HEK293 (cell line): ENCODE results near the gene RSPRY1.
"Not testable (repeated sequence)": the region's sequence is repeated elsewhere in the genome, so short reads cannot be mapped to it uniquely, and the experiment has no call there.

Source experiments
- CTCF ChIA-PET: fragments of 350-600 bp; formaldehyde crosslinking; extraction: SDS; loops from one replicate; lab custom pipeline; 2021; ENCODE audit warnings: antibody characterized with exemption; lab: Yijun Ruan, JAX
- POLR2A ChIA-PET: fragments of 300-600 bp; formaldehyde crosslinking; extraction: SDS; loops from one replicate; lab custom pipeline; 2020; ENCODE audit warnings: antibody characterized with exemption, inconsistent platforms; lab: Yijun Ruan, JAX
- H3K27ac ChIP-seq: fragments of 200-500 bp; sonication (Bioruptor generic); 2 replicates; pipeline ENCODE4 v1.5.1; 2014; ENCODE audit warnings: low read depth, low read length, control low read depth, inconsistent platforms; ENCODE audit errors: extremely low read depth
- H3K36me3 ChIP-seq, 2 experiments: fragments of 200-500 bp in 1 of 2; sonication (Bioruptor generic) in 1 of 2; 1 replicate in 1 of 2; 2 replicates in 1 of 2; pipeline ENCODE4 v1.5.1; 2014 to 2017; ENCODE audit warnings: inconsistent platforms in 2 of 2, low read length in 2 of 2; ENCODE audit not compliant: control insufficient read depth in 2 of 2, insufficient read depth in 1 of 2
- H3K4me1 ChIP-seq: fragments of 200-500 bp; sonication (Bioruptor generic); 2 replicates; pipeline ENCODE4 v1.5.1; 2014; ENCODE audit warnings: mild to moderate bottlenecking, low read length, inconsistent platforms; ENCODE audit not compliant: control insufficient read depth, insufficient read depth
- H3K4me3 ChIP-seq: 2 replicates; pipeline ENCODE4 v1.5.1; 2011; ENCODE audit warnings: low read depth, mild to moderate bottlenecking, control low read depth, low read length, moderate library complexity
- H3K9me3 ChIP-seq: fragments of 200-500 bp; sonication (Bioruptor generic); 2 replicates; pipeline ENCODE4 v1.5.1; 2014; ENCODE audit warnings: low read depth, low read length, inconsistent platforms; ENCODE audit not compliant: control insufficient read depth, insufficient read depth
- TRIM28 ChIP-seq: IDR thresholded peaks from 2 replicates; pipeline ENCODE4 v1.6.1; 2011; ENCODE audit warnings: low read length, control low read depth, borderline replicate concordance
- ZBTB17 ChIP-seq: fragments of 450-650 bp; formaldehyde crosslinking; IDR thresholded peaks from 2 replicates; pipeline ENCODE4 v1.5.1; 2016; ENCODE audit warnings: missing biosample characterization, missing genetic modification characterization
- ZBTB48 ChIP-seq: fragments of 450-650 bp; formaldehyde crosslinking; IDR thresholded peaks from 2 replicates; pipeline ENCODE4 v1.5.1; 2016; ENCODE audit warnings: missing biosample characterization, missing genetic modification characterization
- ZEB2 ChIP-seq: fragments of 450-650 bp; formaldehyde crosslinking; IDR thresholded peaks from 2 replicates; pipeline ENCODE4 v1.5.1; 2016; ENCODE audit warnings: missing biosample characterization, missing genetic modification characterization
- ZIC2 ChIP-seq: fragments of 450-650 bp; formaldehyde crosslinking; IDR thresholded peaks from 2 replicates; pipeline ENCODE4 v1.5.1; 2016; ENCODE audit warnings: missing biosample characterization, missing genetic modification characterization
- ZNF114 ChIP-seq: fragments of 450-650 bp; formaldehyde crosslinking; IDR thresholded peaks from 2 replicates; pipeline ENCODE4 v1.5.0; 2017; ENCODE audit warnings: missing biosample characterization, missing genetic modification characterization
- ZNF23 ChIP-seq: fragments of 450-650 bp; formaldehyde crosslinking; IDR thresholded peaks from 2 replicates; pipeline ENCODE4 v1.5.1; 2016; ENCODE audit warnings: missing biosample characterization, missing genetic modification characterization, borderline replicate concordance
- ZNF394 ChIP-seq: fragments of 450-650 bp; formaldehyde crosslinking; IDR thresholded peaks from 2 replicates; pipeline ENCODE4 v1.5.1; 2016; ENCODE audit warnings: missing biosample characterization, missing genetic modification characterization, mild to moderate bottlenecking, moderate library complexity, borderline replicate concordance
- ZNF433 ChIP-seq: fragments of 450-650 bp; formaldehyde crosslinking; IDR thresholded peaks from 2 replicates; pipeline ENCODE4 v1.5.1; 2016; ENCODE audit warnings: missing biosample characterization, missing genetic modification characterization, low read depth
- ZNF561 ChIP-seq: fragments of 450-650 bp; IDR thresholded peaks from 2 replicates; pipeline ENCODE4 v1.5.1; 2018; ENCODE audit warnings: missing biosample characterization, missing genetic modification characterization, borderline replicate concordance
- ZNF571 ChIP-seq: fragments of 450-650 bp; formaldehyde crosslinking; IDR thresholded peaks from 2 replicates; pipeline ENCODE4 v1.5.0; 2017; ENCODE audit warnings: missing biosample characterization, missing genetic modification characterization
- ZNF629 ChIP-seq: fragments of 450-650 bp; formaldehyde crosslinking; IDR thresholded peaks from 2 replicates; pipeline ENCODE4 v1.5.1; 2017; ENCODE audit warnings: missing biosample characterization, missing genetic modification characterization
- TF ChIP-seq, protein P1 (sequence below): fragments of 450-650 bp; formaldehyde crosslinking; IDR thresholded peaks from 2 replicates; pipeline ENCODE4 v1.5.1; 2017; ENCODE audit warnings: missing biosample characterization, mild to moderate bottlenecking, missing genetic modification characterization, moderate library complexity
- TF ChIP-seq, protein P2 (sequence below): fragments of 450-650 bp; formaldehyde crosslinking; IDR thresholded peaks from 2 replicates; pipeline ENCODE4 v1.5.1; 2017; ENCODE audit warnings: missing biosample characterization, missing genetic modification characterization
- TF ChIP-seq, protein P3 (sequence below): fragments of 450-650 bp; formaldehyde crosslinking; IDR thresholded peaks from 2 replicates; pipeline ENCODE4 v1.5.0; 2017; ENCODE audit warnings: missing biosample characterization, missing genetic modification characterization, borderline replicate concordance
- TF ChIP-seq, protein P4 (sequence below): fragments of 450-650 bp; formaldehyde crosslinking; IDR thresholded peaks from 2 replicates; pipeline ENCODE4 v1.5.1; 2016; ENCODE audit warnings: missing biosample characterization, missing genetic modification characterization
- TF ChIP-seq, protein P5 (sequence below): fragments of 450-650 bp; formaldehyde crosslinking; IDR thresholded peaks from 2 replicates; pipeline ENCODE4 v1.5.1; 2016; ENCODE audit warnings: missing biosample characterization, missing genetic modification characterization

The RSPRY1 gene

DNA sequence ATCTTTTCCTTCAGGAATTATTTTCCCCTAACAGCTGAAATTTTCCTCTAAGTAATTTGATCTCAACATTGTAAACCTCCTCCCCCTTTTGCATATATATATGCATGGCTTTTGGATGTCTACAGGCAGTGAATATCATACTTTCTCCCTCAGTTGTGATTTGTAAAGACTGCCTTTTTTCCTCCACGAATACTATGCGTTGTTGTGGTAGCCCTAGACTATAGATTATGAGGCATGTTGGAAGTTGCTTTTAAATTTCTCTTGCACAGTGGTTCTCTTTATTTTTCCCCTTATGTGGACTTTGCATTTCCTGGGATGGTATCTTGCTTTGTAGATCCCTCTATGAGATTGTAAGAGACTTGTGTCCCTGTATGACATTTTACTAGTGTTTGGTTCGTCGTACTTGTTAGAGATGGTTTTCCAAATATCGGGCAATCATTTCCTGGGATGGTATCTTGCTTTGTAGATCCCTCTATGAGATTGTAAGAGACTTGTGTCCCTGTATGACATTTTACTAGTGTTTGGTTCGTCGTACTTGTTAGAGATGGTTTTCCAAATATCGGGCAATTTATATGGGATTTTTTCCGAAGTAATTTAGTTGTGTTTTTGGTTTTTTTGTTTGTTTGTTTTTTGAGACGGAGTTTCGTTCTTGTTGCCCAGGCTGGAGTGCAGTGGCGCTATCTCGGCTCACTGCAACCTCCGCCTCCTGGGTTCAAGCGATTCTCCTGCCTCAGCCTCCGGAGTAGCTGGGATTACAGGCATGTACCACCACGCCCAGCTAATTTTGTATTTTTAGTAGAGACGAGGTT lies 2.0 kb downstream of the RSPRY1 start:
- Histone ChIP-seq H3K27ac (peak overlapping the region; percentile 56; the same call in 1 of the 2 replicates), H3K4me3 (peak overlapping the region; percentile 89), H3K4me1 (peaks cover 20% of the 10 kb centered on the region)
- CTCF ChIA-PET, H3K9me3 ChIP-seq: not testable (repeated sequence)
- POLR2A ChIA-PET = interaction anchor here (0.8 to 1.6 kb wide), 2 partner anchors 48 to 60 kb away, joined by 3 read pairs; no protein-coding TSS in a partner anchor
- TF ChIP-seq ZBTB17 (0 out of 2 replicates have a peak, but pooled peaks have one; percentile 13), ZNF561 (tag by site-specific recombination) (0 out of 2 replicates have a peak, but pooled peaks have one; percentile 7), ZNF394 (tag by site-specific recombination) (peak; percentile 58; the same call in 1 of the 2 replicates)
- TF ChIP-seq, all 188 proteins: peak for 3; not testable (repeated sequence) for 185
- not testable (repeated sequence) for H3K36me3 ChIP-seq

DNA sequence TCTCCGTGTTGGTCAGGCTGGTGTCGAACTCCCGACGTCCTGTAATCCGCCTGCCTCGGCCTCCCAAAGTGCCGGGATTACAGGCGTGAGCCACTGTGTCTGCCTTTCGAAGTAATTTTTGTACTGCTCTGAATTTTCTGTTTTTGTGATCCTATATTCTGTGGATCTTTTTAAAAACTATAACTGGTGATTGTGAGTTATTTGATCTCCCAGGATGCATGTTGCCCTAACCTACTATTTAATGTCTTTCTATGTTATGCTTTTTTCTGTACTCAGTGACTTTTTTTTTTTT lies 2.5 kb downstream of the RSPRY1 start:
- Histone ChIP-seq H3K4me1 (peaks cover 20% of the 10 kb centered on the region), H3K9me3 (no peaks in the 10 kb centered on the region), H3K27ac (no peak overlapping the region), H3K4me3 (no peak overlapping the region), H3K36me3 (no peaks in the 10 kb centered on the region)
- CTCF ChIA-PET = no interaction called here
- POLR2A ChIA-PET = no interaction called here
- TF ChIP-seq, protein P1, sequence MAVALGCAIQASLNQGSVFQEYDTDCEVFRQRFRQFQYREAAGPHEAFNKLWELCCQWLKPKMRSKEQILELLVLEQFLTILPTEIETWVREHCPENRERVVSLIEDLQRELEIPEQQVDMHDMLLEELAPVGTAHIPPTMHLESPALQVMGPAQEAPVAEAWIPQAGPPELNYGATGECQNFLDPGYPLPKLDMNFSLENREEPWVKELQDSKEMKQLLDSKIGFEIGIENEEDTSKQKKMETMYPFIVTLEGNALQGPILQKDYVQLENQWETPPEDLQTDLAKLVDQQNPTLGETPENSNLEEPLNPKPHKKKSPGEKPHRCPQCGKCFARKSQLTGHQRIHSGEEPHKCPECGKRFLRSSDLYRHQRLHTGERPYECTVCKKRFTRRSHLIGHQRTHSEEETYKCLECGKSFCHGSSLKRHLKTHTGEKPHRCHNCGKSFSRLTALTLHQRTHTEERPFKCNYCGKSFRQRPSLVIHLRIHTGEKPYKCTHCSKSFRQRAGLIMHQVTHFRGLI (tag by site-specific recombination) = no peak
- TF ChIP-seq ZNF23 (tag by site-specific recombination) = no peak
- TF ChIP-seq ZBTB17 = 0 out of 2 replicates have a peak, but pooled peaks have one; percentile 3
- TF ChIP-seq TRIM28 = no peak
- TF ChIP-seq, protein P2, sequence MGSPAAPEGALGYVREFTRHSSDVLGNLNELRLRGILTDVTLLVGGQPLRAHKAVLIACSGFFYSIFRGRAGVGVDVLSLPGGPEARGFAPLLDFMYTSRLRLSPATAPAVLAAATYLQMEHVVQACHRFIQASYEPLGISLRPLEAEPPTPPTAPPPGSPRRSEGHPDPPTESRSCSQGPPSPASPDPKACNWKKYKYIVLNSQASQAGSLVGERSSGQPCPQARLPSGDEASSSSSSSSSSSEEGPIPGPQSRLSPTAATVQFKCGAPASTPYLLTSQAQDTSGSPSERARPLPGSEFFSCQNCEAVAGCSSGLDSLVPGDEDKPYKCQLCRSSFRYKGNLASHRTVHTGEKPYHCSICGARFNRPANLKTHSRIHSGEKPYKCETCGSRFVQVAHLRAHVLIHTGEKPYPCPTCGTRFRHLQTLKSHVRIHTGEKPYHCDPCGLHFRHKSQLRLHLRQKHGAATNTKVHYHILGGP (tag by site-specific recombination) = no peak
- no peak for TF ChIP-seq ZNF571 (tag by site-specific recombination)
- TF ChIP-seq, protein P3, sequence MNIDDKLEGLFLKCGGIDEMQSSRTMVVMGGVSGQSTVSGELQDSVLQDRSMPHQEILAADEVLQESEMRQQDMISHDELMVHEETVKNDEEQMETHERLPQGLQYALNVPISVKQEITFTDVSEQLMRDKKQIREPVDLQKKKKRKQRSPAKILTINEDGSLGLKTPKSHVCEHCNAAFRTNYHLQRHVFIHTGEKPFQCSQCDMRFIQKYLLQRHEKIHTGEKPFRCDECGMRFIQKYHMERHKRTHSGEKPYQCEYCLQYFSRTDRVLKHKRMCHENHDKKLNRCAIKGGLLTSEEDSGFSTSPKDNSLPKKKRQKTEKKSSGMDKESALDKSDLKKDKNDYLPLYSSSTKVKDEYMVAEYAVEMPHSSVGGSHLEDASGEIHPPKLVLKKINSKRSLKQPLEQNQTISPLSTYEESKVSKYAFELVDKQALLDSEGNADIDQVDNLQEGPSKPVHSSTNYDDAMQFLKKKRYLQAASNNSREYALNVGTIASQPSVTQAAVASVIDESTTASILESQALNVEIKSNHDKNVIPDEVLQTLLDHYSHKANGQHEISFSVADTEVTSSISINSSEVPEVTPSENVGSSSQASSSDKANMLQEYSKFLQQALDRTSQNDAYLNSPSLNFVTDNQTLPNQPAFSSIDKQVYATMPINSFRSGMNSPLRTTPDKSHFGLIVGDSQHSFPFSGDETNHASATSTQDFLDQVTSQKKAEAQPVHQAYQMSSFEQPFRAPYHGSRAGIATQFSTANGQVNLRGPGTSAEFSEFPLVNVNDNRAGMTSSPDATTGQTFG (tag by site-specific recombination) = no peak
- no peak for TF ChIP-seq ZIC2
- TF ChIP-seq ZNF433 (tag by site-specific recombination) = no peak
- TF ChIP-seq ZBTB48 (tag by site-specific recombination) = no peak
- TF ChIP-seq ZEB2 (tag by site-specific recombination) = no peak
- no peak for TF ChIP-seq ZNF114
- TF ChIP-seq, protein P4, sequence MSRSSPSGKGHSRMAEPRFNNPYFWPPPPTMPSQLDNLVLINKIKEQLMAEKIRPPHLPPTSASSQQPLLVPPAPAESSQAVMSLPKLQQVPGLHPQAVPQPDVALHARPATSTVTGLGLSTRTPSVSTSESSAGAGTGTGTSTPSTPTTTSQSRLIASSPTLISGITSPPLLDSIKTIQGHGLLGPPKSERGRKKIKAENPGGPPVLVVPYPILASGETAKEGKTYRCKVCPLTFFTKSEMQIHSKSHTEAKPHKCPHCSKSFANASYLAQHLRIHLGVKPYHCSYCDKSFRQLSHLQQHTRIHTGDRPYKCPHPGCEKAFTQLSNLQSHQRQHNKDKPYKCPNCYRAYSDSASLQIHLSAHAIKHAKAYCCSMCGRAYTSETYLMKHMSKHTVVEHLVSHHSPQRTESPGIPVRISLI = 0 out of 2 replicates have a peak, but pooled peaks have one; percentile 48
- TF ChIP-seq ZNF629 (tag by site-specific recombination) = no peak
- TF ChIP-seq, protein P5, sequence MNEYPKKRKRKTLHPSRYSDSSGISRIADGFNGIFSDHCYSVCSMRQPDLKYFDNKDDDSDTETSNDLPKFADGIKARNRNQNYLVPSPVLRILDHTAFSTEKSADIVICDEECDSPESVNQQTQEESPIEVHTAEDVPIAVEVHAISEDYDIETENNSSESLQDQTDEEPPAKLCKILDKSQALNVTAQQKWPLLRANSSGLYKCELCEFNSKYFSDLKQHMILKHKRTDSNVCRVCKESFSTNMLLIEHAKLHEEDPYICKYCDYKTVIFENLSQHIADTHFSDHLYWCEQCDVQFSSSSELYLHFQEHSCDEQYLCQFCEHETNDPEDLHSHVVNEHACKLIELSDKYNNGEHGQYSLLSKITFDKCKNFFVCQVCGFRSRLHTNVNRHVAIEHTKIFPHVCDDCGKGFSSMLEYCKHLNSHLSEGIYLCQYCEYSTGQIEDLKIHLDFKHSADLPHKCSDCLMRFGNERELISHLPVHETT = no peak

DNA sequence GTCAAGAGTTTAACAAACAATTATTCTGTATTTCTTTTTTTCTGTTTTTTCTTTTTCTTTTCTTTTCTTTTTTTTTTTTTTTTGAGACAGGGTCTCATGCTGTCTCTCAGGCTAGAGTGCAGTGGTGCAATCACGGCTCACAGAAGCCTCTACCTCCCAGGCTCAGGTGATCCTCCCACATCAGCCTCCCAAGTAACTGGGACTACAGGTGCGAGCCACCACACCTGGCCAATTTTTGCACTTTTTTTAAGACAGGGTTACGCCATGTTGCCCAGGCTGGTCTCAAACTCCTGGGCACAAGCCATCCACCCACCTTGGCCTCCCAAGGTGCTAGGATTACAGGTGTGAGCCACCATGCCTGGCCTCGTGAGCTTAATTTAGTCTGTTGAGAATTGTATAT lies 3.4 kb downstream of the RSPRY1 start:
- CTCF ChIA-PET = not testable (repeated sequence)

More for the DNA sequence above, 3.4 kb downstream of the RSPRY1 start:
- H3K4me3 ChIP-seq, H3K9me3 ChIP-seq, POLR2A ChIA-PET, H3K36me3 ChIP-seq, H3K27ac ChIP-seq: not testable (repeated sequence)
- H3K4me1 ChIP-seq = peaks cover 23% of the 10 kb centered on the region
